Measurements from ENCODE around the gene PRSS53. TPM values are rescaled to one million over a fixed set of nuclear protein-coding genes. Genes with fewer than 3 reads are reported as not detected.

Gene PRSS53
- total RNA-seq, 1 experiment from 2014 or later = 0.50 TPM

GRCh38 chr16:31083981-31084380 lies 4.8 kb downstream of the PRSS53 start:
- no peak for DNase-seq (ENCODE audit: low read depth, low spot score)
- in situ Hi-C loops (cut with HindIII; ENCODE audit: low pct_unique_long_range_greater_than_20kb, low sequenced_read_pairs) = no loop called here

- in situ Hi-C loops (cut with HindIII; ENCODE audit: low pct_unique_long_range_greater_than_20kb, low sequenced_read_pairs) = no loop called here
These were observed 5.2 kb downstream of the PRSS53 start for GRCh38 chr16:31083556-31083955.

GRCh38 chr16:31083081-31083480 lies 5.7 kb downstream of the PRSS53 start:
- in situ Hi-C loops (cut with HindIII; ENCODE audit: low pct_unique_long_range_greater_than_20kb, low sequenced_read_pairs) = no loop called here
- DNase-seq (ENCODE audit: low read depth, low spot score) = no peak

More at GRCh38 chr16:31083556-31083955, 5.2 kb downstream of the PRSS53 start:
- DNase-seq (ENCODE audit: low read depth, low spot score) = no peak

- in situ Hi-C loops (cut with HindIII; ENCODE audit: low pct_unique_long_range_greater_than_20kb, low sequenced_read_pairs) = no loop called here
- no peak for DNase-seq (ENCODE audit: low read depth, low spot score)
These were observed 6.2 kb downstream of the PRSS53 start for GRCh38 chr16:31082368-31083045.

GRCh38 chr16:31081428-31082351 lies 7.1 kb downstream of the PRSS53 start:
- in situ Hi-C loops (cut with HindIII; ENCODE audit: low pct_unique_long_range_greater_than_20kb, low sequenced_read_pairs) = no loop called here

GRCh38 chr16:31080756-31081419 lies 7.9 kb downstream of the PRSS53 start:
- in situ Hi-C loops (cut with HindIII; ENCODE audit: low pct_unique_long_range_greater_than_20kb, low sequenced_read_pairs) = no loop called here
- DNase-seq (ENCODE audit: low read depth, low spot score) = no peak

More at GRCh38 chr16:31081428-31082351, 7.1 kb downstream of the PRSS53 start:
- DNase-seq (ENCODE audit: low read depth, low spot score) = no peak

- DNase-seq (ENCODE audit: low read depth, low spot score) = no peak
- in situ Hi-C loops (cut with HindIII; ENCODE audit: low pct_unique_long_range_greater_than_20kb, low sequenced_read_pairs) = no loop called here
These were observed 8.6 kb downstream of the PRSS53 start for GRCh38 chr16:31080035-31080629.

- in situ Hi-C loops (cut with HindIII; ENCODE audit: low pct_unique_long_range_greater_than_20kb, low sequenced_read_pairs) = no loop called here
- DNase-seq (ENCODE audit: low read depth, low spot score) = no peak
These were observed 9.3 kb downstream of the PRSS53 start for GRCh38 chr16:31079342-31079944.

- DNase-seq (ENCODE audit: low read depth, low spot score) = no peak
- in situ Hi-C loops (cut with HindIII; ENCODE audit: low pct_unique_long_range_greater_than_20kb, low sequenced_read_pairs) = no loop called here
These were observed 10.0 kb downstream of the PRSS53 start for GRCh38 chr16:31078597-31079341.

GRCh38 chr16:31077592-31078396 lies 10.9 kb downstream of the PRSS53 start:
- no peak for DNase-seq (ENCODE audit: low read depth, low spot score)
- in situ Hi-C loops (cut with HindIII; ENCODE audit: low pct_unique_long_range_greater_than_20kb, low sequenced_read_pairs) = no loop called here

GRCh38 chr16:31077024-31077423 lies 11.7 kb downstream of the PRSS53 start:
- DNase-seq (ENCODE audit: low read depth, low spot score) = no peak
- in situ Hi-C loops (cut with HindIII; ENCODE audit: low pct_unique_long_range_greater_than_20kb, low sequenced_read_pairs) = no loop called here

GRCh38 chr16:31076319-31076718 lies 12.4 kb downstream of the PRSS53 start:
- DNase-seq (ENCODE audit: low read depth, low spot score) = no peak
- in situ Hi-C loops (cut with HindIII; ENCODE audit: low pct_unique_long_range_greater_than_20kb, low sequenced_read_pairs) = no loop called here

GRCh38 chr16:31074814-31075183 lies 13.9 kb downstream of the PRSS53 start:
- in situ Hi-C loops (cut with HindIII; ENCODE audit: low pct_unique_long_range_greater_than_20kb, low sequenced_read_pairs) = no loop called here

GRCh38 chr16:31073970-31074813 lies 14.6 kb downstream of the PRSS53 start, which contains the start of the genes ZNF646 and ZNF668:
Gene ZNF646 (plus strand): TSS chr16:31074422. CDS start chr16:31076325, 1,903 bp downstream.
Gene ZNF668 (minus strand): TSS chr16:31074240. CDS start chr16:31064459, 9,781 bp downstream.
- in situ Hi-C loops (cut with HindIII; ENCODE audit: low pct_unique_long_range_greater_than_20kb, low sequenced_read_pairs) = no loop called here
- DNase-seq (ENCODE audit: low read depth, low spot score) = peak; percentile 98

More at GRCh38 chr16:31074814-31075183, 13.9 kb downstream of the PRSS53 start:
- peak; percentile 35 for DNase-seq (ENCODE audit: low read depth, low spot score)

Data from SK-MEL-5 (cell line).